ENCODE results near the gene NCKAP5. TPM values are rescaled to one million over a fixed set of nuclear protein-coding genes. Genes with fewer than 3 reads are reported as not detected.
"Not testable (repeated sequence)": the region's sequence is repeated elsewhere in the genome, so short reads cannot be mapped to it uniquely, and the experiment has no call there.

Gene NCKAP5
- total RNA-seq, 1 donor from 2014 or later: 18.4 TPM

GRCh38 chr2:133496501-133497269 lies 71.6 kb downstream of the NCKAP5 start:
- DNase-seq: no peak

- DNase-seq: no peak
Measured at GRCh38 chr2:133495226-133495625, 73.0 kb downstream of the NCKAP5 start.

- no peak for DNase-seq
Measured at GRCh38 chr2:133492719-133493380, 75.4 kb downstream of the NCKAP5 start.

- DNase-seq: peak; percentile 40
Measured at GRCh38 chr2:133490411-133490980, 77.8 kb downstream of the NCKAP5 start.

- no peak for DNase-seq
Measured at GRCh38 chr2:133489641-133490410, 78.4 kb downstream of the NCKAP5 start.

GRCh38 chr2:133489146-133489545 lies 79.1 kb downstream of the NCKAP5 start:
- DNase-seq: no peak

GRCh38 chr2:133486771-133487191 lies 81.5 kb downstream of the NCKAP5 start:
- DNase-seq: peak; percentile 55

- no peak for DNase-seq
Measured at GRCh38 chr2:133485868-133486267, 82.4 kb downstream of the NCKAP5 start.

- no peak for DNase-seq
Measured at GRCh38 chr2:133484784-133485183, 83.5 kb downstream of the NCKAP5 start.

- peak; percentile 43 for DNase-seq
Measured at GRCh38 chr2:133484106-133484505, 84.2 kb downstream of the NCKAP5 start.

GRCh38 chr2:133483181-133483580 lies 85.1 kb downstream of the NCKAP5 start:
- peak; percentile 53 for DNase-seq

GRCh38 chr2:133480707-133481429 lies 87.4 kb downstream of the NCKAP5 start:
- no peak for DNase-seq

- DNase-seq: no peak
Measured at GRCh38 chr2:133477616-133477990, 90.7 kb downstream of the NCKAP5 start.

GRCh38 chr2:133476931-133477615 lies 91.2 kb downstream of the NCKAP5 start:
- DNase-seq: no peak

GRCh38 chr2:133476286-133476685 lies 92.0 kb downstream of the NCKAP5 start:
- no peak for DNase-seq

- no peak for DNase-seq
Measured at GRCh38 chr2:133475610-133476009, 92.7 kb downstream of the NCKAP5 start.

GRCh38 chr2:133470446-133470845 lies 97.8 kb downstream of the NCKAP5 start:
- DNase-seq: not testable (repeated sequence)

GRCh38 chr2:133462811-133463210 lies 105.5 kb downstream of the NCKAP5 start:
- DNase-seq: no peak

GRCh38 chr2:133461484-133461883 lies 106.8 kb downstream of the NCKAP5 start:
- no peak for DNase-seq

GRCh38 chr2:133459590-133459989 lies 108.7 kb downstream of the NCKAP5 start:
- DNase-seq: no peak

GRCh38 chr2:133458280-133458679 lies 110.0 kb downstream of the NCKAP5 start:
- DNase-seq: no peak

Data from tongue (tissue), 2 donors.